ENCODE data around the gene KRT34.
"Not testable (repeated sequence)": the region's sequence is repeated elsewhere in the genome, so short reads cannot be mapped to it uniquely, and the experiment has no call there.

KRT34 gene

GRCh38 chr17:41381943-41382342, at the start of gene KRT34:
KRT34 (minus strand) TSS chr17:41382306; CDS start chr17:41382246, 60 bp downstream.
- DNase-seq (ENCODE audit: low read depth); H3K4me3 ChIP-seq (ENCODE audit: low read depth, low read length): not testable (repeated sequence)

- DNase-seq (ENCODE audit: low read depth); H3K4me3 ChIP-seq (ENCODE audit: low read depth, low read length): not testable (repeated sequence)
Observed at GRCh38 chr17:41430376-41430775, 48.3 kb upstream of the KRT34 start.

- TF ChIP-seq CTCF (IDR thresholded peaks at IDR 0.05; ENCODE audit: insufficient read depth, low read depth, low read length, missing control alignments): no peak
- H3K4me3 ChIP-seq (ENCODE audit: low read depth, low read length): no peak overlapping the region
- no peak for DNase-seq (ENCODE audit: low read depth)
Observed at GRCh38 chr17:41429667-41430066, 47.6 kb upstream of the KRT34 start.

GRCh38 chr17:41428591-41429291, 46.6 kb upstream of the KRT34 start:
- H3K4me3 ChIP-seq (ENCODE audit: low read depth, low read length): no peak overlapping the region
- no peak for TF ChIP-seq CTCF (IDR thresholded peaks at IDR 0.05; ENCODE audit: insufficient read depth, low read depth, low read length, missing control alignments)
- no peak for DNase-seq (ENCODE audit: low read depth)

- H3K4me3 ChIP-seq (ENCODE audit: low read depth, low read length): no peak within 1 kb of the TSS
- TF ChIP-seq CTCF (IDR thresholded peaks at IDR 0.05; ENCODE audit: insufficient read depth, low read depth, low read length, missing control alignments): no peak
- no peak for DNase-seq (ENCODE audit: low read depth)
Observed at GRCh38 chr17:41424111-41424635, 42.1 kb upstream of the KRT34 start, which contains the start of gene KRT37. KRT37 (minus strand) TSS chr17:41424585; CDS start chr17:41424523, 62 bp downstream.

- not testable (repeated sequence) for DNase-seq (ENCODE audit: low read depth); H3K4me3 ChIP-seq (ENCODE audit: low read depth, low read length)
Observed at GRCh38 chr17:41422586-41422985, 40.5 kb upstream of the KRT34 start.

GRCh38 chr17:41421617-41422016, 39.5 kb upstream of the KRT34 start:
- no peak for DNase-seq (ENCODE audit: low read depth)
- no peak overlapping the region for H3K4me3 ChIP-seq (ENCODE audit: low read depth, low read length)
- TF ChIP-seq CTCF (IDR thresholded peaks at IDR 0.05; ENCODE audit: insufficient read depth, low read depth, low read length, missing control alignments): no peak

GRCh38 chr17:41421116-41421515, 39.0 kb upstream of the KRT34 start:
- no peak for DNase-seq (ENCODE audit: low read depth)

More at GRCh38 chr17:41421116-41421515, 39.0 kb upstream of the KRT34 start:
- H3K4me3 ChIP-seq (ENCODE audit: low read depth, low read length): no peak overlapping the region
- no peak for TF ChIP-seq CTCF (IDR thresholded peaks at IDR 0.05; ENCODE audit: insufficient read depth, low read depth, low read length, missing control alignments)

Measured in GM12865 (cell line).